ENCODE measurements around the gene TOX3. TPM values are rescaled to one million over a fixed set of nuclear protein-coding genes. Genes with fewer than 3 reads are reported as not detected.

Gene TOX3
- total and polyA plus RNA-seq, 2 donors (not counting 1 experiment from before 2014, with no cell fraction given) = not detected

DNA sequence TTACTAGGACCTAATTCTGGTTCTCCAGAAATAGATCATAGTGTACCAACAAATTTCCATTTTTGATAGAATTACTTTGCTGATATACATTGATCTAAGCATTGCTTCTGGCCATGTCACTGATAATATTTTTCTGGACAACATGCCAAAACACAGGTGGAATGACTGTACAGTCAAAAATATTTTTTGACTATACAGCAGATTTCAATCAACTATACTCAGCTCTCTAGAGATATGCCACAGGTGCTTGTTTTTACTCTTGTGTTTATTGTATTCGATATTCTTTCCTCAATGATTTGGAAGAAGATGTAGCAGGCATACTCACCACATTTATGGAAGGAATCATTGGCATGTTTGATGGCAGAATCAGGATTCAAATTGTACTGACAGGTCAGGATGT, 21.6 kb upstream of the TOX3 start:
- ChIA-PET POLR2A (no interaction called here), CTCF (no interaction called here)
- no CpG with 5 or more reads among the region's 1 CpG for WGBS (ENCODE audit: insufficient coverage)
- no peaks in the 10 kb centered on the region for H3K9me3 Mint-ChIP-seq (ENCODE audit: insufficient read depth)
- Histone ChIP-seq H3K27me3 (replicated peaks in 1 of 4; ENCODE audit: control extremely low read depth in 1 of 4, control insufficient read depth in 3 of 4, insufficient read depth in 4 of 4, low read length in 3 of 4) (no peaks in the 10 kb centered on the region), H3K4me1 (ENCODE audit: control insufficient read depth in 2 of 2, insufficient read depth in 2 of 2, low read length in 2 of 2) (no peaks in the 10 kb centered on the region), H4K20me1 (ENCODE audit: control insufficient read depth, insufficient read depth, low read length, poor library complexity, severe bottlenecking) (no peaks in the 10 kb centered on the region), H3K9me3 (ENCODE audit: control extremely low read depth in 1 of 3, control insufficient read depth in 2 of 3, insufficient read depth in 1 of 3, low read length in 2 of 3) (peaks cover 0 to 3% (median 0%) of the 10 kb centered on the region in 3 donors), H3K4me2 (replicated peaks; ENCODE audit: low read depth, low read length, poor library complexity, severe bottlenecking) (no peak overlapping the region), H3K4me3 (ENCODE audit: control extremely low read depth in 1 of 5, extremely low read depth in 1 of 5, insufficient read depth in 1 of 5, low read depth in 2 of 5, low read length in 4 of 5) (no peak overlapping the region), H3K36me3 (replicated peaks in 1 of 2; ENCODE audit: control extremely low read depth in 1 of 2, control insufficient read depth in 1 of 2, extremely low read depth in 1 of 2, insufficient read depth in 2 of 2, low read length in 1 of 2) (no peaks in the 10 kb centered on the region), H2AFZ (ENCODE audit: insufficient read depth, low read depth, low read length, poor library complexity, severe bottlenecking) (no peak overlapping the region), H3K79me2 (ENCODE audit: control insufficient read depth, insufficient read depth, low read length) (no peaks in the 10 kb centered on the region), H3K27ac (ENCODE audit: low read length in 2 of 2) (no peak overlapping the region), H3K9ac (ENCODE audit: low read length) (no peak overlapping the region)
- intact Hi-C loops (cut with micrococcal nuclease) = no loop called here
- no peak overlapping the region for H3K27ac Mint-ChIP-seq
- H3K27me3 Mint-ChIP-seq = no peaks in the 10 kb centered on the region
- H3K4me1 Mint-ChIP-seq = no peaks in the 10 kb centered on the region
- no peak overlapping the region for H3K4me3 Mint-ChIP-seq
- no peak for DNase-seq
- ATAC-seq (ENCODE audit: low read depth) = no peak
- TF ChIP-seq EZH2 (IDR thresholded peaks at IDR 0.05; ENCODE audit: borderline replicate concordance, insufficient read depth, low read depth, low read length, poor library complexity, severe bottlenecking) = no peak
- TF ChIP-seq, protein P1, sequence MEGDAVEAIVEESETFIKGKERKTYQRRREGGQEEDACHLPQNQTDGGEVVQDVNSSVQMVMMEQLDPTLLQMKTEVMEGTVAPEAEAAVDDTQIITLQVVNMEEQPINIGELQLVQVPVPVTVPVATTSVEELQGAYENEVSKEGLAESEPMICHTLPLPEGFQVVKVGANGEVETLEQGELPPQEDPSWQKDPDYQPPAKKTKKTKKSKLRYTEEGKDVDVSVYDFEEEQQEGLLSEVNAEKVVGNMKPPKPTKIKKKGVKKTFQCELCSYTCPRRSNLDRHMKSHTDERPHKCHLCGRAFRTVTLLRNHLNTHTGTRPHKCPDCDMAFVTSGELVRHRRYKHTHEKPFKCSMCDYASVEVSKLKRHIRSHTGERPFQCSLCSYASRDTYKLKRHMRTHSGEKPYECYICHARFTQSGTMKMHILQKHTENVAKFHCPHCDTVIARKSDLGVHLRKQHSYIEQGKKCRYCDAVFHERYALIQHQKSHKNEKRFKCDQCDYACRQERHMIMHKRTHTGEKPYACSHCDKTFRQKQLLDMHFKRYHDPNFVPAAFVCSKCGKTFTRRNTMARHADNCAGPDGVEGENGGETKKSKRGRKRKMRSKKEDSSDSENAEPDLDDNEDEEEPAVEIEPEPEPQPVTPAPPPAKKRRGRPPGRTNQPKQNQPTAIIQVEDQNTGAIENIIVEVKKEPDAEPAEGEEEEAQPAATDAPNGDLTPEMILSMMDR (IDR thresholded peaks at IDR 0.05) = no peak

DNA sequence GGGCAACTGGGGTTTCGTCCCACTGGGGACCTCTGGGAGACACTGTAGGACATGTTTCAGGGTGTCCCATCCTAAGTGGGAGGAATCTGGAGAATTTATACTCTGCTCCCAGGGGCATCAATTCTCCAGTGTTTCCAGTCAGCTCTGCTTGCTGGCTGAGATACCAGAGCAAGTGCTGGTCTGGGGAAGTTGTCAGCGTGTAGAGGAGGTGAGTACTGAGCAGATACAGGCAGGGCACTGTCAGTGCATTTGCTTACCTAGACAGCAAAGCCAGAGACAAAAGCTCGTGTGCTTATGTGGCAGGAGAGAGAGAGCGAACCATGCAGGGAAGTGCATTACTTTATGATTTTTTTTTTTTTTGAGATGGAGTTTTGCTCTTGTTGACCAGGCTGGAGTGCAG, 20.2 kb upstream of the TOX3 start:
- no peaks in the 10 kb centered on the region for H3K36me3 ChIP-seq (replicated peaks in 1 of 2; ENCODE audit: control extremely low read depth in 1 of 2, control insufficient read depth in 1 of 2, extremely low read depth in 1 of 2, insufficient read depth in 2 of 2, low read length in 1 of 2)
- no peak overlapping the region for H2AFZ ChIP-seq (ENCODE audit: insufficient read depth, low read depth, low read length, poor library complexity, severe bottlenecking)
- no peaks in the 10 kb centered on the region for H4K20me1 ChIP-seq (ENCODE audit: control insufficient read depth, insufficient read depth, low read length, poor library complexity, severe bottlenecking)
- no peak overlapping the region for H3K4me2 ChIP-seq (replicated peaks; ENCODE audit: low read depth, low read length, poor library complexity, severe bottlenecking)
- no peak overlapping the region for H3K27ac ChIP-seq (ENCODE audit: low read length in 2 of 2)
- H3K27me3 Mint-ChIP-seq = no peaks in the 10 kb centered on the region
- POLR2A ChIA-PET = no interaction called here
- no peak overlapping the region for H3K4me3 ChIP-seq (ENCODE audit: control extremely low read depth in 1 of 5, extremely low read depth in 1 of 5, insufficient read depth in 1 of 5, low read depth in 2 of 5, low read length in 4 of 5)
- DNase-seq (no peak), ATAC-seq (ENCODE audit: low read depth) (no peak)
- no peaks in the 10 kb centered on the region for H3K4me1 ChIP-seq (ENCODE audit: control insufficient read depth in 2 of 2, insufficient read depth in 2 of 2, low read length in 2 of 2)
- TF ChIP-seq EZH2 (IDR thresholded peaks at IDR 0.05; ENCODE audit: borderline replicate concordance, insufficient read depth, low read depth, low read length, poor library complexity, severe bottlenecking) = no peak
- TF ChIP-seq, protein P1 (IDR thresholded peaks at IDR 0.05) = no peak
- peaks cover 0 to 3% (median 0%) of the 10 kb centered on the region in 3 donors for H3K9me3 ChIP-seq (ENCODE audit: control extremely low read depth in 1 of 3, control insufficient read depth in 2 of 3, insufficient read depth in 1 of 3, low read length in 2 of 3)
- 58% methylated on average over 2 of the region's 4 CpGs for WGBS (ENCODE audit: insufficient coverage)
- no peaks in the 10 kb centered on the region for H3K27me3 ChIP-seq (replicated peaks in 1 of 4; ENCODE audit: control extremely low read depth in 1 of 4, control insufficient read depth in 3 of 4, insufficient read depth in 4 of 4, low read length in 3 of 4)
- H3K9ac ChIP-seq (ENCODE audit: low read length) = no peak overlapping the region
- intact Hi-C loops (cut with micrococcal nuclease) = no loop called here
- no peaks in the 10 kb centered on the region for H3K79me2 ChIP-seq (ENCODE audit: control insufficient read depth, insufficient read depth, low read length)
- H3K27ac Mint-ChIP-seq = no peak overlapping the region
- no peak overlapping the region for H3K4me3 Mint-ChIP-seq
- H3K4me1 Mint-ChIP-seq = no peaks in the 10 kb centered on the region
- CTCF ChIA-PET = no interaction called here
- H3K9me3 Mint-ChIP-seq (ENCODE audit: insufficient read depth) = no peaks in the 10 kb centered on the region
